Activated CD8-positive, alpha-beta T cell treated with anti-CD3 and anti-CD28 coated beads for 36 hours (primary cell): ENCODE results near the gene TTYH1. TPM values are rescaled to one million over a fixed set of nuclear protein-coding genes. Genes with fewer than 3 reads are reported as not detected.
A peak's percentile ranks its signal among the peaks of the same experiment; 100 is the strongest.
"Not testable (repeated sequence)": the region's sequence is repeated elsewhere in the genome, so short reads cannot be mapped to it uniquely, and the experiment has no call there.

Experiments used
- ATAC-seq: fragments of 200-7000 bp; cut with Tn5 transposase; one replicate; pipeline ENCODE4 v1.10.0; 2021; ENCODE audit warnings: mild to moderate bottlenecking, moderate library complexity
- CTCF ChIA-PET: fragments of 350-600 bp; sonication (Branson Sonifier 250); formaldehyde crosslinking; loops from one replicate; lab custom pipeline; 2021; ENCODE audit warnings: antibody characterized with exemption; lab: Charles Lee
- POLR2A ChIA-PET: fragments of 350-600 bp; sonication (Branson Sonifier 250); formaldehyde crosslinking; loops from one replicate; lab custom pipeline; 2021; ENCODE audit warnings: antibody characterized with exemption; lab: Charles Lee
- DNase-seq: peaks from one replicate; pipeline ENCODE4 v3.0.0-alpha.2; 2020
- H3K27ac Mint-ChIP-seq: one replicate; pipeline ENCODE4 v1.8.0; 2021; ENCODE audit warnings: mild to moderate bottlenecking, mixed read lengths
- H3K27me3 Mint-ChIP-seq: one replicate; pipeline ENCODE4 v1.8.0; 2021; ENCODE audit warnings: mixed read lengths
- H3K36me3 Mint-ChIP-seq: one replicate; pipeline ENCODE4 v1.8.0; 2021; ENCODE audit warnings: low read depth, mixed read lengths
- H3K4me1 Mint-ChIP-seq: one replicate; pipeline ENCODE4 v1.8.0; 2021; ENCODE audit warnings: low read depth, mixed read lengths
- H3K4me3 Mint-ChIP-seq: one replicate; pipeline ENCODE4 v1.8.0; 2021; ENCODE audit warnings: mild to moderate bottlenecking, moderate library complexity, mixed read lengths
- H3K9me3 Mint-ChIP-seq: one replicate; pipeline ENCODE4 v1.8.0; 2021; ENCODE audit warnings: mixed read lengths
- intact Hi-C: fragments of 100-400 bp; cut with micrococcal nuclease; formaldehyde crosslinking; loops from one replicate; pipeline ENCODE4 v1.10.0; 2022
- total RNA-seq, 2 experiments: library from RNA; stranded (reverse); gene quantifications; one replicate each; pipeline ENCODE4 v1.2.3, GENCODE V29; 2021
- TF ChIP-seq, protein P1 (sequence below): fragments of 200-600 bp; IDR thresholded peaks from one replicate; pipeline ENCODE4 v1.8.0; 2022; ENCODE audit warnings: antibody characterized with exemption, mild to moderate bottlenecking

Gene TTYH1
- total RNA-seq, 2 experiments from 2014 or later, result 0.70 TPM; not detected in 1

DNA sequence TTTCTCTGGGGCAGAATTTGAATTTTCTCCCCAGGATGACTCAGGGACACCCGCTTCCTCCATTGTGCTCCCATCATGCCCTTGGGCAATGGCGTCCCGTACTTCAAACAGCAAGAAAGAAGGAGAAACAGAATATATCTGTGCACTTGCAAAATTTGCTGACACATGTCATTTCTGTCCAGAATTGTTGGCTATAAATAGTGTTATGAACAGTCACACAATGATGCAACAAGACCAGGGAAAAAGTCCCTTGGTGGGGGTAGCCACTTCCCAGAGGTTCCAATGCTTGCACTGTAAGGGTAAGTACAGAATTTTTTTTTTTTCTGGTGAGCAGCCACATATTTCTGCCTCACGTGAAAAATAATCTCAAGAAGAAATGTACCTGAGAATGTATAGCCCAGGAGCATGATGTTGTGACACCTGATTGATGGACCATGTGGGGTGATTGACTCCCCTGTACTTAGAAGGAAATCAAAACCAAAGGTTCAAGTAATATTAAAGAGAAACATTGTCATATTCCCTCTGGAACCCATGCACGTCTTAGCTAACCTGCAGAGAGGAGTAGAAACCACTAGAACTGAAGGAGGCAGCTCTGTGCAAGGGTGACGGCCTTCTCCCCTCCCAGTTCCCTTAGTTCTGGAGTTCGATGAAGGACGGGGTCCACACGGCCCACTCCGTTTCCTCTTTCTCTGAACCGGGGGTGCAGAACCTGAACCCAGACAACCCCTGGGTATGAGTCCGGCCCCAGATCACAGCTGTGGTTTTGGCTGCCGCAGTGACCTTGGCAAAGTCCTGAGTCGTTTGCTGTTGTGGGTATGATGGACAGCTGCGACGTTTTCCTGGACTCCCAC lies 41.3 kb upstream of the TTYH1 start:
- peaks cover 76% of the 10 kb centered on the region for H3K4me1 Mint-ChIP-seq
- intact Hi-C loops, result no loop called here
- peaks cover 17% of the 10 kb centered on the region for H3K27me3 Mint-ChIP-seq
- ChIA-PET CTCF (interaction anchor here (1.1 to 1.6 kb wide), 5 partner anchors 9 to 49 kb away, joined by 3 to 4 read pairs (median 4); partner anchors contain the start of gene LAIR1), POLR2A (no interaction called here)
- TF ChIP-seq, protein P1, sequence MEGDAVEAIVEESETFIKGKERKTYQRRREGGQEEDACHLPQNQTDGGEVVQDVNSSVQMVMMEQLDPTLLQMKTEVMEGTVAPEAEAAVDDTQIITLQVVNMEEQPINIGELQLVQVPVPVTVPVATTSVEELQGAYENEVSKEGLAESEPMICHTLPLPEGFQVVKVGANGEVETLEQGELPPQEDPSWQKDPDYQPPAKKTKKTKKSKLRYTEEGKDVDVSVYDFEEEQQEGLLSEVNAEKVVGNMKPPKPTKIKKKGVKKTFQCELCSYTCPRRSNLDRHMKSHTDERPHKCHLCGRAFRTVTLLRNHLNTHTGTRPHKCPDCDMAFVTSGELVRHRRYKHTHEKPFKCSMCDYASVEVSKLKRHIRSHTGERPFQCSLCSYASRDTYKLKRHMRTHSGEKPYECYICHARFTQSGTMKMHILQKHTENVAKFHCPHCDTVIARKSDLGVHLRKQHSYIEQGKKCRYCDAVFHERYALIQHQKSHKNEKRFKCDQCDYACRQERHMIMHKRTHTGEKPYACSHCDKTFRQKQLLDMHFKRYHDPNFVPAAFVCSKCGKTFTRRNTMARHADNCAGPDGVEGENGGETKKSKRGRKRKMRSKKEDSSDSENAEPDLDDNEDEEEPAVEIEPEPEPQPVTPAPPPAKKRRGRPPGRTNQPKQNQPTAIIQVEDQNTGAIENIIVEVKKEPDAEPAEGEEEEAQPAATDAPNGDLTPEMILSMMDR, result no peak
- DNase-seq (peak; percentile 30), ATAC-seq (no peak)
- no peaks in the 10 kb centered on the region for H3K9me3 Mint-ChIP-seq
- no peak overlapping the region for H3K4me3 Mint-ChIP-seq
- H3K27ac Mint-ChIP-seq, result no peak overlapping the region
- H3K36me3 Mint-ChIP-seq, result no peaks in the 10 kb centered on the region

DNA sequence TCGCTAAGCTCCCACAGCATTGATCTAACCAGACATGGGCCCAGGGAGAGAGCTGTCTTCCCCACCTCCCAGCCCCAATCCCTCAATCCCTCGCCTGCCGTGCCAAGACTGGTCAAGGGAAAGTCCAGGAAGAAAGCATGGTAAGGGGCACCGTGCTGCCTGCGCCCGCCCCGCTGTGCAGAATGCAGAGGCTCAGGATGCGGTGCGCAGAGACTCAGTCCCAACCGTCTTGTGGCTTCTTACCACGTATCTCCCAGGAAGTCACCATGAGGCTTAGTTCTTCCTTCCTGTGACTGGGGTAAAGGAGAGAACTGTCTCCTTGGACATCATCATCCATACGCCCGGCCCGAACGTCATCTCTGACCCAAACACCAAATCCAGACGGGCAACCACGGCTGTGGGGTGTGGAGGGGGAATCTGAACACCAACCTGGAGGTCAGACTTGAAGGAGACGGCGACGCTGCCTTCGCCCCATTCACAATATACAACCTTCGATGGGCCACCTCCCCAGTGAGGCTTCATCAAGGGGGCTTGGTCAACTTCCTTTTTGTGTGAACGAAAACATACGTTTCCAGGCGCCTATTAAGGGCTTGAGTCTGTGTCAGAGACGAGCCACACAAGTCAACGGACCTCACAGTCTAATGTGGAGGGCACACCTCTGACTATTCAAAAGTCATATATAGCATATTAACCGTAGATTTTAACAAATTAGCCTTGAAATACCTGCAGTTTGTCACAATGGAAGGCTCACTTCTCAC lies 39.9 kb upstream of the TTYH1 start:
- H3K27me3 Mint-ChIP-seq, result peaks cover 13% of the 10 kb centered on the region
- H3K4me3 Mint-ChIP-seq, result peak overlapping the region; percentile 41
- ChIA-PET CTCF (interaction anchor here (1.2 to 1.6 kb wide), 2 partner anchors 10 to 41 kb away, joined by 4 read pairs; partner anchors contain the start of gene LAIR1), POLR2A (interaction anchor here (1.8 kb wide), 1 partner anchor 13 kb away, joined by 6 read pairs; no protein-coding TSS in a partner anchor)
- intact Hi-C loops, H3K9me3 Mint-ChIP-seq, DNase-seq, ATAC-seq, H3K36me3 Mint-ChIP-seq: not testable (repeated sequence)
- peaks cover 73% of the 10 kb centered on the region for H3K4me1 Mint-ChIP-seq
- peak overlapping the region; percentile 3 for H3K27ac Mint-ChIP-seq

DNA sequence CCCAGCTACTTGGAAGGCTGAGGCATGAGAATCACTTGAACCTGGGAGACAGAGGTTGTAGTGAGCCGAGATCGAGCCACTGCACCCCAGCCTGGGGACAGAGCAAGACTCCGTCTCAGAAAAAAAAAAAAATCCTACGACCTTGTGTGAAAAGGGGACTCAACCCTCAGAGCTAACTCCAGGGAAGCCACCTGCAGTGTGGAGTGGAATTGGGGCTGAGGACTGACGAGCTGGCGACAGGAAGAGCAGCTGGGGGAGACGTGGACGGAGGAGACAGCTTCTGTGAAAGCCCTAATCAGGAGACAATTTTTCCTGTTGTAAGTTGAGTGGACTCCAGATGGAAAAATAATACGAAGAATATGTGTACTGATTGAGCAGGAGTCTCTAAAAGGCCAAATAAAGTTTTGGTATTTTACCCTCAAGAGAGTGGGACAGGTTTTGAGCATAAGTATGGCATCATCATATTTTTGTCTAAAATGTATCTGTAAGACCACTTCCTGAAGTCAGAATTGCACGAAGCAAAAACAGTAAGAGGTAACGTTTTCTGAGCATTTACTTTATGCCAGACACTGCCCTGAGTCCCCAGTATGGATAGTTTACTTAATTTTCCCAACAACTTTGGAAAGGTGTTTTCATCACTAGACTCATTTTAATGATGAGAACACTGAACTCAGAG lies 38.5 kb upstream of the TTYH1 start:
- no peak for DNase-seq

DNA sequence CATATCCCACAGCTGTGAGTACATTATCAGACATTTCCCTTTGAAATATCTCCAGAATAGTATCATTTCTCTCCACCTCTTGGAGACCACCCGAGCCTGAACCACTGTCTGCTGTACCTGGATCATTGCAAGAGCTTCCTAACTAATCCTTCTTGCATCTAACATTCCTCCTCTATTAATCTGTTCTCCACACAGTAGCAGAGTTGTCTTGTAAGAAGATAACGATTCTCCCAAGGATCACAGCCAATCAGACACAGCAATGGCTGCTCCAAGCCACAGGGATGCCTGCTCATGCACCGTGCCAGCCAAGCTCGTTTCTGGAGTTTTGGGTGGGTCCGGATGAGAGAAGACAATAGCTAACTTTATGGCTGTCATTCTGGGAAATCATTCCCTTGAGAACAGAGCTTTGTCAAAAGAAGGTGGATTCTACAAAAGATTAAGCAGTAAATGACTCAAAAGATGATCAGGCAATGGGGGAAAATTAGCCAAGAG lies 36.0 kb upstream of the TTYH1 start:
- Mint-ChIP-seq H3K9me3 (peaks cover 6% of the 10 kb centered on the region), H3K27me3 (peaks cover 6% of the 10 kb centered on the region), H3K36me3 (no peaks in the 10 kb centered on the region), H3K4me3 (no peak overlapping the region), H3K27ac (no peak overlapping the region), H3K4me1 (peaks cover 50% of the 10 kb centered on the region)
- CTCF ChIA-PET, result interaction anchor here (0.9 to 2.5 kb wide), 4 partner anchors 10 to 113 kb away, joined by 3 to 14 read pairs (median 4); no protein-coding TSS in a partner anchor
- POLR2A ChIA-PET, result interaction anchor here (1.4 to 2.1 kb wide), 2 partner anchors 9 to 11 kb away, joined by 5 to 13 read pairs; no protein-coding TSS in a partner anchor
- no peak for DNase-seq
- TF ChIP-seq, protein P1, result no peak
- ATAC-seq, result no peak
- intact Hi-C loops, result no loop called here

More for the DNA sequence above, 38.5 kb upstream of the TTYH1 start:
- peaks cover 6% of the 10 kb centered on the region for H3K9me3 Mint-ChIP-seq
- ATAC-seq, result no peak
- H3K27me3 Mint-ChIP-seq, result peaks cover 9% of the 10 kb centered on the region
- TF ChIP-seq, protein P1, result no peak
- no peak overlapping the region for H3K4me3 Mint-ChIP-seq
- peaks cover 62% of the 10 kb centered on the region for H3K4me1 Mint-ChIP-seq
- H3K27ac Mint-ChIP-seq, result no peak overlapping the region
- H3K36me3 Mint-ChIP-seq, result no peaks in the 10 kb centered on the region
- CTCF ChIA-PET, result interaction anchor here (0.7 to 1.5 kb wide), 3 partner anchors 12 to 14 kb away, joined by 3 to 6 read pairs (median 3); no protein-coding TSS in a partner anchor
- intact Hi-C loops, result no loop called here
- POLR2A ChIA-PET, result interaction anchor here (0.6 to 1.8 kb wide), 2 partner anchors 12 to 262 kb away, joined by 3 to 6 read pairs; no protein-coding TSS in a partner anchor
